Gastroesophageal sphincter (tissue), 4 donors: ENCODE measurements around the gene PTH2. TPM values are rescaled to one million over a fixed set of nuclear protein-coding genes. Genes with fewer than 3 reads are reported as not detected.

ENCODE experiments used
- ATAC-seq: fragments of 150-250 bp; one replicate; pipeline ENCODE4 v1.9.1; 2016; ENCODE audit warnings: mild to moderate bottlenecking, moderate library complexity
- H3K27ac ChIP-seq, 4 donors: fragments of 200-600 bp; sonication (generic) in 3 of 4; 1 replicate in 3 of 4; 2 replicates in 1 of 4; pipeline ENCODE4 v1.5.1; 2016 to 2019
- H3K27me3 ChIP-seq: fragments of 200-600 bp; sonication (generic); one replicate; pipeline ENCODE4 v1.5.1; 2019
- H3K36me3 ChIP-seq, 2 donors: fragments of 200-600 bp; sonication (generic); one replicate each; pipeline ENCODE4 v1.5.1; 2019; ENCODE audit warnings: control low read depth in 1 of 2
- H3K4me1 ChIP-seq, 3 donors: fragments of 200-600 bp; sonication (generic); 1 replicate in 2 of 3; 2 replicates in 1 of 3; pipeline ENCODE4 v1.5.1; 2016 to 2019; ENCODE audit warnings: control low read depth in 2 of 3
- H3K4me3 ChIP-seq, 2 donors: fragments of 200-600 bp; sonication (generic); one replicate each; pipeline ENCODE4 v1.5.1; 2019; ENCODE audit warnings: mild to moderate bottlenecking in 1 of 2, moderate library complexity in 1 of 2
- H3K9me3 ChIP-seq, 3 donors: fragments of 200-600 bp; sonication (generic); one replicate each; pipeline ENCODE4 v1.5.1; 2017 to 2019; ENCODE audit warnings: control low read depth in 2 of 3
- CTCF ChIP-seq, 4 experiments: fragments of 200-600 bp in 2 of 4; fragments of 450-650 bp in 2 of 4; sonication (generic) in 1 of 4; IDR thresholded peaks; one replicate each; pipeline ENCODE4 v1.5.1; 2017 to 2019; ENCODE audit warnings: antibody characterized with exemption in 4 of 4, mild to moderate bottlenecking in 2 of 4, moderate library complexity in 2 of 4
- EP300 ChIP-seq: sonication (generic); formaldehyde crosslinking; IDR thresholded peaks from one replicate; pipeline ENCODE4 v1.6.1; 2017; ENCODE audit warnings: antibody characterized with exemption, mild to moderate bottlenecking
- POLR2A ChIP-seq, 2 donors: fragments of 450-650 bp; IDR thresholded peaks; one replicate each; pipeline ENCODE4 v1.6.1; 2017; ENCODE audit warnings: antibody characterized with exemption in 2 of 2, mild to moderate bottlenecking in 2 of 2, moderate library complexity in 1 of 2
- POLR2AphosphoS5 ChIP-seq: sonication (generic); formaldehyde crosslinking; IDR thresholded peaks from one replicate; pipeline ENCODE4 v1.6.1; 2017; ENCODE audit warnings: antibody characterized with exemption
- WGBS, 2 donors: methylation state at CpG; one replicate each; pipeline ENCODE4 v1.1.5; 2018; ENCODE audit warnings: low coverage in 1 of 2; 5-methylcytosine and 5-hydroxymethylcytosine counted together
- total RNA-seq, 4 donors: library from RNA; depleted of rRNA; stranded (reverse); fragments of >200 nt; gene quantifications; one replicate each; pipeline ENCODE4 v1.1.0, GENCODE V29; 2016

PTH2 gene
- total RNA-seq, 4 donors from 2014 or later = not detected

- Histone ChIP-seq H3K4me3 (no peak overlapping the region), H3K27ac (no peak overlapping the region), H3K27me3 (peaks cover 34% of the 10 kb centered on the region), H3K9me3 (no peaks in the 10 kb centered on the region), H3K36me3 (no peaks in the 10 kb centered on the region), H3K4me1 (no peaks in the 10 kb centered on the region)
- no peak for TF ChIP-seq POLR2A (IDR thresholded peaks at IDR 0.05)
- TF ChIP-seq POLR2AphosphoS5 = no peak
- no peak for TF ChIP-seq CTCF (IDR thresholded peaks at IDR 0.05)
- TF ChIP-seq EP300 = no peak
- WGBS, 2 donors = 66 to 87% methylated on average over 4 to 11 of the region's 16 CpGs
- ATAC-seq = no peak
These were observed 15.7 kb downstream of the PTH2 start for GRCh38 chr19:49407482-49408015.

GRCh38 chr19:49407079-49407478 lies 16.2 kb downstream of the PTH2 start:
- TF ChIP-seq POLR2AphosphoS5 (no peak), CTCF (IDR thresholded peaks at IDR 0.05) (no peak), EP300 (no peak), POLR2A (IDR thresholded peaks at IDR 0.05) (no peak)
- no peaks in the 10 kb centered on the region for H3K9me3 ChIP-seq
- no peaks in the 10 kb centered on the region for H3K4me1 ChIP-seq
- H3K27me3 ChIP-seq = peaks cover 34% of the 10 kb centered on the region
- whole genome bisulfite sequencing, 2 donors = 48 to 72% methylated on average over 3 to 7 of the region's 7 CpGs
- H3K4me3 ChIP-seq = no peak overlapping the region
- H3K36me3 ChIP-seq = no peaks in the 10 kb centered on the region
- no peak overlapping the region for H3K27ac ChIP-seq
- no peak for ATAC-seq

- no peak for TF ChIP-seq CTCF (IDR thresholded peaks at IDR 0.05)
- no peak for TF ChIP-seq POLR2A (IDR thresholded peaks at IDR 0.05)
- TF ChIP-seq EP300 = no peak
- TF ChIP-seq POLR2AphosphoS5 = no peak
- peaks cover 21% of the 10 kb centered on the region for H3K27me3 ChIP-seq
- H3K4me1 ChIP-seq = no peaks in the 10 kb centered on the region
- H3K9me3 ChIP-seq = no peaks in the 10 kb centered on the region
- WGBS, 2 donors = 78% methylated on average over 1 of the region's 7 CpGs; no CpG with 5 or more reads in 1 of the 2 donors
- no peak for ATAC-seq
- H3K36me3 ChIP-seq = no peaks in the 10 kb centered on the region
- no peak overlapping the region for H3K4me3 ChIP-seq
- no peak overlapping the region for H3K27ac ChIP-seq
These were observed 19.6 kb downstream of the PTH2 start for GRCh38 chr19:49403404-49404187.

GRCh38 chr19:49400029-49400428 lies 23.2 kb downstream of the PTH2 start:
- ATAC-seq = no peak
- H3K4me3 ChIP-seq = no peak overlapping the region
- H3K27me3 ChIP-seq = peaks cover 34% of the 10 kb centered on the region
- TF ChIP-seq POLR2AphosphoS5 (no peak), POLR2A (IDR thresholded peaks at IDR 0.05) (no peak), EP300 (no peak), CTCF (IDR thresholded peaks at IDR 0.05) (no peak)
- no peak overlapping the region for H3K27ac ChIP-seq
- no peaks in the 10 kb centered on the region for H3K36me3 ChIP-seq
- 53 to 67% methylated on average over 4 to 5 of the region's 6 CpGs for WGBS, 2 donors
- H3K4me1 ChIP-seq = no peaks in the 10 kb centered on the region
- H3K9me3 ChIP-seq = no peaks in the 10 kb centered on the region

- 69% methylated on average over 6 of the region's 6 CpGs; no CpG with 5 or more reads in 1 of the 2 donors for WGBS, 2 donors
- Histone ChIP-seq H3K27ac (no peak overlapping the region), H3K4me1 (no peaks in the 10 kb centered on the region), H3K36me3 (no peaks in the 10 kb centered on the region), H3K9me3 (no peaks in the 10 kb centered on the region), H3K27me3 (peaks cover 45% of the 10 kb centered on the region), H3K4me3 (no peak overlapping the region)
- ATAC-seq = no peak
- TF ChIP-seq EP300 = no peak
These were observed 24.3 kb downstream of the PTH2 start for GRCh38 chr19:49398931-49399330.
